Fibroblast of pulmonary artery (primary cell): Measurements from ENCODE around the gene TBL1X.

ENCODE experiments used
- DNase-seq: peaks from one replicate; pipeline ENCODE4 v3.0.0-alpha.2; 2010; ENCODE audit warnings: low read depth
- H3K4me3 ChIP-seq: replicated peaks from 2 replicates; pipeline ENCODE4 v1.5.1; 2011; ENCODE audit warnings: low read depth, mild to moderate bottlenecking, control low read depth, low read length, moderate library complexity
- CTCF ChIP-seq: IDR thresholded peaks from 2 replicates; pipeline ENCODE4 v1.5.1; 2011; ENCODE audit warnings: mild to moderate bottlenecking, control low read depth, low read length, inconsistent platforms; ENCODE audit errors: missing control alignments

The TBL1X gene

GRCh38 chrX:9483376-9483775, 18.5 kb downstream of the TBL1X start:
- DNase-seq: no peak
- H3K4me3 ChIP-seq: no peak overlapping the region
- no peak for TF ChIP-seq CTCF

GRCh38 chrX:9486786-9487387, 22.0 kb downstream of the TBL1X start:
- no peak for TF ChIP-seq CTCF
- DNase-seq: no peak
- H3K4me3 ChIP-seq: no peak overlapping the region

GRCh38 chrX:9488586-9488985, 23.7 kb downstream of the TBL1X start:
- no peak for DNase-seq
- TF ChIP-seq CTCF: no peak
- H3K4me3 ChIP-seq: no peak overlapping the region

- H3K4me3 ChIP-seq: no peak overlapping the region
- no peak for DNase-seq
- TF ChIP-seq CTCF: no peak
Measured at GRCh38 chrX:9489234-9489633, 24.4 kb downstream of the TBL1X start.

GRCh38 chrX:9492901-9493300, 28.0 kb downstream of the TBL1X start:
- no peak for DNase-seq
- H3K4me3 ChIP-seq: no peak overlapping the region
- TF ChIP-seq CTCF: no peak

- DNase-seq: no peak
- no peak for TF ChIP-seq CTCF
- no peak overlapping the region for H3K4me3 ChIP-seq
Measured at GRCh38 chrX:9493936-9494335, 29.1 kb downstream of the TBL1X start.

- peak; percentile 82 for DNase-seq
- H3K4me3 ChIP-seq: no peak overlapping the region
- TF ChIP-seq CTCF: no peak
Measured at GRCh38 chrX:9494771-9495170, 29.9 kb downstream of the TBL1X start.
